Upper lobe of right lung (tissue), 1 donor: ENCODE data around the gene UPK1B. TPM values are rescaled to one million over a fixed set of nuclear protein-coding genes. Genes with fewer than 3 reads are reported as not detected.

Source experiments
- ATAC-seq: fragments of 200-7000 bp; cut with Tn5 transposase; one replicate; pipeline ENCODE4 v1.9.1; 2020; ENCODE audit warnings: mild to moderate bottlenecking, moderate library complexity
- DNase-seq: peaks from one replicate; pipeline ENCODE4 v3.0.0-alpha.2; 2020
- H3K27ac ChIP-seq: fragments of 200-600 bp; one replicate; pipeline ENCODE4 v1.8.0; 2022
- H3K27me3 ChIP-seq: fragments of 200-600 bp; one replicate; pipeline ENCODE4 v1.8.0; 2022; ENCODE audit warnings: mild to moderate bottlenecking
- H3K36me3 ChIP-seq: fragments of 200-600 bp; one replicate; pipeline ENCODE4 v1.8.0; 2022
- H3K4me1 ChIP-seq: fragments of 200-600 bp; one replicate; pipeline ENCODE4 v1.8.0; 2022
- H3K4me3 ChIP-seq: fragments of 200-600 bp; one replicate; pipeline ENCODE4 v1.8.0; 2022; ENCODE audit warnings: mild to moderate bottlenecking
- H3K9me3 ChIP-seq: fragments of 200-600 bp; one replicate; pipeline ENCODE4 v1.8.0; 2022
- CTCF ChIP-seq: fragments of 200-600 bp; IDR thresholded peaks from one replicate; pipeline ENCODE4 v1.8.0; 2022; ENCODE audit warnings: antibody characterized with exemption
- intact Hi-C: fragments of 100-400 bp; cut with DNase I; formaldehyde crosslinking; loops from one replicate; pipeline ENCODE4 v1.11.0; 2022
- total RNA-seq: library from RNA; stranded (reverse); fragmentation: NEBNext Ultra II Directional; extraction: Animal tissue kit (Norgen Biotek cat#: 25700); gene quantifications from one replicate; pipeline ENCODE4 v1.2.1, GENCODE V29; 2021
- donor health status: DM: no; HTN: yes; CAD: no; lungs with severe emphysema.

Gene UPK1B
- total RNA-seq, 1 donor from 2014 or later, result 5.4 TPM

DNA sequence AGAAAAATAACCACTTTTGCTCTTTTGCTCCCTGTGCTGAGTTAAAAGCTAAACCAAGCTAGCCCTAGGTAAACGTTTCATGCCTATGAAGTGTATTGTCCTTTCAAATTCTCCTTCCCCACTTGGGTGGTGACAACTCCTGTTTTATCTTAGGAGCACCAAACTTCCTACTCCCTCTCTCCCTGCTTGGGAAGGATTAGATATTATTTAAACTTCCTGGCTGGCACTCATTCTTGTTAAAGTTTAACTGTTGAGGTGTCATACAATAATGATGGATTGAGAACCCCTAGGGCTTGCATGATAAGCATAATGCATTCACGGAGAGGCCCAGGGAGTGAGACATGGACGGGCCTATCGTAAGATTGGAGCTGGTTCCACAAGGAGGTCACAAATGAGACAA is 37.8 kb downstream of the UPK1B start:
- intact Hi-C loops, result no loop called here

GRCh38 chr3:119211803-119212202 is 38.4 kb downstream of the UPK1B start:
- TF ChIP-seq CTCF, result no peak

More for the DNA sequence above, 37.8 kb downstream of the UPK1B start:
- H3K27me3 ChIP-seq, result no peaks in the 10 kb centered on the region
- ATAC-seq (no peak), DNase-seq (no peak)
- H3K4me1 ChIP-seq, result no peaks in the 10 kb centered on the region
- no peak overlapping the region for H3K4me3 ChIP-seq
- no peaks in the 10 kb centered on the region for H3K9me3 ChIP-seq
- peaks cover 63% of the 10 kb centered on the region for H3K36me3 ChIP-seq
- no peak overlapping the region for H3K27ac ChIP-seq
- no peak for TF ChIP-seq CTCF

DNA sequence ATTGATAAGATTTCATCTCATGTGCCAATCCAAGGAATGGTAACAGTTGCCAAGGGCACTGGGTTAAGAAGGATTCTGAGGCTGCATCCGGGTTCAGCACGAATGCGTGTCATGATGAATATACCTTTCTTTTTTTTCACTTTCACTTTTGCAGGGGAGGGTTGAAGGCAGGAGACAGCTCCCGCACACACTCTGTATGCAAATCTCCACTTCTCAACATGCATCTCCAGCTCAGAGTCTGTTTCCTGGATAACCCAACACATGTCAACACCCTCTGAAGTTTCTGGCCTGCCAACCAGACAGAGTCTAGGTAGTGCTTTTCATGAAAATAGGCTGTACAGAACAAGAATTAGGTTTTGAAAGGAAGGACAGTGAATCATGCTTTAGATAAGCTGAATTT is 45.7 kb downstream of the UPK1B start:
- ATAC-seq, result no peak
- peaks cover 93% of the 10 kb centered on the region for H3K36me3 ChIP-seq
- no peak for DNase-seq

More at GRCh38 chr3:119211803-119212202, 38.4 kb downstream of the UPK1B start:
- no peak for ATAC-seq
- H3K36me3 ChIP-seq, result peaks cover 67% of the 10 kb centered on the region
- H3K4me1 ChIP-seq, result no peaks in the 10 kb centered on the region
- no peak overlapping the region for H3K27ac ChIP-seq
- no peak overlapping the region for H3K4me3 ChIP-seq
- H3K27me3 ChIP-seq, result no peaks in the 10 kb centered on the region
- no peaks in the 10 kb centered on the region for H3K9me3 ChIP-seq
- intact Hi-C loops, result no loop called here
- no peak for DNase-seq

GRCh38 chr3:119220198-119220597 is 46.8 kb downstream of the UPK1B start:
- Histone ChIP-seq H3K4me1 (no peaks in the 10 kb centered on the region), H3K27ac (no peak overlapping the region), H3K4me3 (no peak overlapping the region), H3K9me3 (no peaks in the 10 kb centered on the region), H3K36me3 (peaks cover 83% of the 10 kb centered on the region), H3K27me3 (no peaks in the 10 kb centered on the region)
- intact Hi-C loops, result no loop called here
- ATAC-seq, result no peak
- no peak for TF ChIP-seq CTCF
- no peak for DNase-seq

More for the DNA sequence above, 45.7 kb downstream of the UPK1B start:
- Histone ChIP-seq H3K9me3 (no peaks in the 10 kb centered on the region), H3K27me3 (no peaks in the 10 kb centered on the region), H3K4me3 (no peak overlapping the region), H3K27ac (no peak overlapping the region), H3K4me1 (no peaks in the 10 kb centered on the region)
- no peak for TF ChIP-seq CTCF
- intact Hi-C loops, result no loop called here

- ATAC-seq (no peak), DNase-seq (no peak)
- Histone ChIP-seq H3K4me1 (no peaks in the 10 kb centered on the region), H3K27me3 (no peaks in the 10 kb centered on the region), H3K9me3 (no peaks in the 10 kb centered on the region), H3K36me3 (peaks cover 79% of the 10 kb centered on the region), H3K4me3 (no peak overlapping the region), H3K27ac (no peak overlapping the region)
- intact Hi-C loops, result no loop called here
- TF ChIP-seq CTCF, result no peak
Measured at GRCh38 chr3:119220970-119221667, 47.7 kb downstream of the UPK1B start.
